Smooth muscle cell (in vitro differentiated cells): ENCODE data around the gene ATG2A. TPM values are rescaled to one million over a fixed set of nuclear protein-coding genes. Genes with fewer than 3 reads are reported as not detected.

Experiments used
- DNase-seq: peaks from one replicate; lab custom pipeline; 2025; ENCODE audit not compliant: unreplicated experiment; lab: John Stamatoyannopoulos, UW
- H2AFZ ChIP-seq: fragments of 200-600 bp; sonication (generic); 2 replicates; pipeline ENCODE4 v1.6.0; 2016; ENCODE audit warnings: antibody characterized with exemption, low read depth, mild to moderate bottlenecking
- H3F3A ChIP-seq: fragments of 200-600 bp; sonication (generic); 2 replicates; pipeline ENCODE4 v1.6.0; 2017; ENCODE audit warnings: antibody characterized with exemption, low read depth
- H3K27ac ChIP-seq: fragments of 200-600 bp; sonication (generic); 2 replicates; pipeline ENCODE4 v1.5.1; 2016; ENCODE audit warnings: low read depth, mild to moderate bottlenecking
- H3K27me3 ChIP-seq: fragments of 200-600 bp; sonication (generic); 2 replicates; pipeline ENCODE4 v1.6.1; 2016; ENCODE audit warnings: low read depth, mild to moderate bottlenecking
- H3K36me3 ChIP-seq: fragments of 200-600 bp; sonication (generic); 2 replicates; pipeline ENCODE4 v1.5.1; 2016; ENCODE audit warnings: low read depth
- H3K4me1 ChIP-seq: fragments of 200-600 bp; sonication (generic); 2 replicates; pipeline ENCODE4 v1.5.1; 2016; ENCODE audit warnings: low read depth
- H3K4me2 ChIP-seq: fragments of 200-600 bp; sonication (generic); 2 replicates; pipeline ENCODE4 v1.6.0; 2016; ENCODE audit warnings: mild to moderate bottlenecking
- H3K4me3 ChIP-seq: fragments of 200-600 bp; sonication (generic); 2 replicates; pipeline ENCODE4 v1.5.1; 2016; ENCODE audit warnings: mild to moderate bottlenecking
- H3K79me2 ChIP-seq: fragments of 200-600 bp; sonication (generic); 2 replicates; pipeline ENCODE4 v1.6.0; 2016; ENCODE audit warnings: low read depth, mild to moderate bottlenecking
- H3K9ac ChIP-seq: fragments of 200-600 bp; sonication (generic); 2 replicates; pipeline ENCODE4 v1.6.0; 2016; ENCODE audit warnings: low read depth
- H3K9me3 ChIP-seq: fragments of 200-600 bp; sonication (generic); replicated peaks from 2 replicates; pipeline ENCODE4 v1.5.1; 2016; ENCODE audit warnings: low read depth
- H4K20me1 ChIP-seq: fragments of 200-600 bp; sonication (generic); 2 replicates; pipeline ENCODE4 v1.6.0; 2016; ENCODE audit warnings: low read depth
- CTCF ChIP-seq: fragments of 200-600 bp; sonication (generic); IDR thresholded peaks from 2 replicates; pipeline ENCODE4 v1.5.1; 2017; ENCODE audit warnings: borderline replicate concordance, mild to moderate bottlenecking, antibody characterized with exemption; ENCODE audit not compliant: insufficient read depth, poor library complexity, severe bottlenecking
- WGBS: methylation state at CpG from one replicate; pipeline ENCODE4 v1.1.7; 2016; ENCODE audit warnings: low lambda C conversion rate; 5-methylcytosine and 5-hydroxymethylcytosine counted together
- polyA plus RNA-seq: library from polyadenylated mRNA; unstranded; fragments of >200 nt; fragmentation: Nextera tagmentation; extraction: Ambion mirVana; gene quantifications from 2 replicates; pipeline ENCODE4 v1.2.1, GENCODE V29; 2016
- total RNA-seq: library from RNA; depleted of rRNA; stranded (reverse); fragments of >200 nt; gene quantifications from 2 replicates; pipeline ENCODE4 v1.2.3, GENCODE V29; 2014

The ATG2A gene
- total and polyA plus RNA-seq, 2 experiments from 2014 or later: 4.9 to 6.2 TPM

GRCh38 chr11:64888729-64889511 lies 28.1 kb downstream of the ATG2A start:
- Histone ChIP-seq H3K4me3 (no peak overlapping the region), H3K4me1 (peaks cover 18% of the 10 kb centered on the region), H2AFZ (no peak overlapping the region), H3K27me3 (no peaks in the 10 kb centered on the region), H4K20me1 (no peaks in the 10 kb centered on the region), H3K36me3 (no peaks in the 10 kb centered on the region), H3K9me3 (no peaks in the 10 kb centered on the region), H3K4me2 (peak overlapping the region; percentile 82), H3K79me2 (no peaks in the 10 kb centered on the region), H3F3A (peaks cover 14% of the 10 kb centered on the region), H3K27ac (peak overlapping the region; percentile 44), H3K9ac (no peak overlapping the region)
- WGBS: 30% methylated on average over 9 of the region's 9 CpGs
- peak; percentile 6 for TF ChIP-seq CTCF
- no peak for DNase-seq

GRCh38 chr11:64888406-64888728 lies 28.6 kb downstream of the ATG2A start:
- Histone ChIP-seq H3K27me3 (no peaks in the 10 kb centered on the region), H3K9ac (no peak overlapping the region)

GRCh38 chr11:64887757-64888405 lies 29.1 kb downstream of the ATG2A start:
- DNase-seq: peak; percentile 41
- Histone ChIP-seq H2AFZ (peak overlapping the region; percentile 69), H3K9ac (no peak overlapping the region), H3K4me1 (peaks cover 18% of the 10 kb centered on the region), H3K27ac (peak overlapping the region; percentile 58), H3F3A (peaks cover 14% of the 10 kb centered on the region), H3K4me2 (peak overlapping the region; percentile 82), H3K27me3 (no peaks in the 10 kb centered on the region), H3K9me3 (no peaks in the 10 kb centered on the region), H3K4me3 (peak overlapping the region; percentile 29), H3K79me2 (no peaks in the 10 kb centered on the region), H4K20me1 (no peaks in the 10 kb centered on the region), H3K36me3 (no peaks in the 10 kb centered on the region)
- 28% methylated on average over 26 of the region's 34 CpGs for WGBS
- peak; percentile 93 for TF ChIP-seq CTCF

More at GRCh38 chr11:64888406-64888728, 28.6 kb downstream of the ATG2A start:
- 76% methylated on average over 8 of the region's 8 CpGs for WGBS
- DNase-seq: no peak
- H3K4me3 ChIP-seq: peak overlapping the region; percentile 29
- H3F3A ChIP-seq: peaks cover 14% of the 10 kb centered on the region
- H2AFZ ChIP-seq: peak overlapping the region; percentile 69
- H3K9me3 ChIP-seq: no peaks in the 10 kb centered on the region
- no peaks in the 10 kb centered on the region for H4K20me1 ChIP-seq
- no peak overlapping the region for H3K27ac ChIP-seq
- no peaks in the 10 kb centered on the region for H3K79me2 ChIP-seq
- peak overlapping the region; percentile 82 for H3K4me2 ChIP-seq
- H3K36me3 ChIP-seq: no peaks in the 10 kb centered on the region
- peaks cover 18% of the 10 kb centered on the region for H3K4me1 ChIP-seq
- TF ChIP-seq CTCF: no peak
